Upper lobe of left lung (tissue), 6 donors: ENCODE data around the gene TMEM54. TPM values are rescaled to one million over a fixed set of nuclear protein-coding genes. Genes with fewer than 3 reads are reported as not detected.

ENCODE experiments used
- ATAC-seq, 2 donors: fragments of 200-7000 bp; cut with Tn5 transposase; one replicate each; pipeline ENCODE4 v1.9.1; 2022; ENCODE audit warnings: mild to moderate bottlenecking in 2 of 2, moderate library complexity in 2 of 2; ENCODE audit not compliant: low FRiP score in 2 of 2
- DNase-seq, 2 donors: peaks; one replicate each; pipeline ENCODE4 v3.0.0-alpha.2; 2019 to 2020
- H3K27ac ChIP-seq, 4 donors: fragments of 200-600 bp; sonication (generic); one replicate each; pipeline ENCODE4 v1.5.1; 2016 to 2019
- H3K27me3 ChIP-seq, 4 donors: fragments of 200-600 bp; sonication (generic); one replicate each; pipeline ENCODE4 v1.5.1; 2017 to 2019
- H3K36me3 ChIP-seq, 4 donors: fragments of 200-600 bp; sonication (generic); one replicate each; pipeline ENCODE4 v1.5.1; 2016 to 2019
- H3K4me1 ChIP-seq, 4 donors: fragments of 200-600 bp; sonication (generic); one replicate each; pipeline ENCODE4 v1.5.1; 2018 to 2019
- H3K4me3 ChIP-seq, 4 donors: fragments of 200-600 bp; sonication (generic); one replicate each; pipeline ENCODE4 v1.5.1; 2017 to 2019; ENCODE audit warnings: mild to moderate bottlenecking in 2 of 4, moderate library complexity in 1 of 4
- H3K9me3 ChIP-seq, 4 donors: fragments of 200-600 bp; sonication (generic); one replicate each; pipeline ENCODE4 v1.5.1; 2018 to 2019
- CTCF ChIP-seq, 6 experiments: fragments of 450-650 bp in 4 of 6; fragments of 200-600 bp in 2 of 6; sonication (generic) in 2 of 6; IDR thresholded peaks; one replicate each; pipeline ENCODE4 v1.5.1; 2016 to 2019; ENCODE audit warnings: antibody characterized with exemption in 6 of 6
- EP300 ChIP-seq, 4 donors: sonication (generic); formaldehyde crosslinking; IDR thresholded peaks; one replicate each; pipeline ENCODE4 v1.5.1; 2017; ENCODE audit warnings: antibody characterized with exemption in 4 of 4, control low read depth in 2 of 4
- POLR2A ChIP-seq, 4 donors: fragments of 450-650 bp; IDR thresholded peaks; one replicate each; pipeline ENCODE4 v1.5.1; 2016 to 2017; ENCODE audit warnings: antibody characterized with exemption in 4 of 4, mild to moderate bottlenecking in 2 of 4
- POLR2AphosphoS5 ChIP-seq, 2 donors: sonication (generic); formaldehyde crosslinking; IDR thresholded peaks; one replicate each; pipeline ENCODE4 v1.5.1; 2017; ENCODE audit warnings: antibody characterized with exemption in 2 of 2
- WGBS, 2 donors: methylation state at CpG; one replicate each; pipeline ENCODE4 v1.1.5; 2017 to 2018; 5-methylcytosine and 5-hydroxymethylcytosine counted together
- total RNA-seq, 6 donors: library from RNA; depleted of rRNA in 4 of 6; stranded (reverse); fragments of >200 nt in 4 of 6; gene quantifications; one replicate each; pipeline versions ENCODE4 v1.1.0 to v1.2.1, GENCODE V29; 2016 to 2021
- donor health status: DM: no; HTN: no; CAD: no; lungs with moderate emphysema.
- donor health status: DM: no; HTN: yes; CAD: no; lungs with severe emphysema.

TMEM54 gene
- total RNA-seq, 6 donors from 2014 or later = 37.7 to 94.1 (median 58.6) TPM

DNA sequence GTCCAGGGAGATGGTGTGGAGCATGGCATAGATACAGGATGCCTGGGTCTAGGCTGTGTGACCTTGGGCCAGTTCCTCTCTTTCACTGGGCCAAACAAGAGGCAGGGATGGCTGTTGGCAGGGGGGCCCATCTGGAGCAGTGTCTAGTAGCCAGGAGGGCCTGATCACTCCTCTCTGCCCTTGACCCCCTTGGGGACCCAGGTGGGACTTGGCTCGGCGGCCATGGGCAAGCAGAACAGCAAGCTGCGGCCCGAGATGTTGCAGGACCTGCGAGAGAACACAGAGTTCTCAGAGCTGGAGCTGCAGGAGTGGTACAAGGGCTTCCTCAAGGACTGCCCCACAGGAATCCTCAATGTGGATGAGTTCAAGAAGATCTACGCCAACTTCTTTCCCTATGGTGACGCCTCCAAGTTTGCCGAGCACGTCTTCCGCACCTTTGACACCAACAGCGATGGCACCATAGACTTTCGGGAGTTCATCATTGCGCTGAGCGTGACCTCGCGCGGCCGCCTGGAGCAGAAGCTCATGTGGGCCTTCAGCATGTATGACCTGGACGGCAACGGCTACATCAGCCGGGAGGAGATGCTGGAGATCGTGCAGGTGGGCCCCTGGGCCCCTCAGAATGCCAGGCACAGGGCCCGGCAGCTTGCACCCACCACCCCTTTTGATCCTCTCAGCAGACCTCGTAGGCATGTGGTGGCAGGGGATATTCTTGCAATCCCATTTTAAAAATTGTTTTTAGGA, 12.3 kb downstream of the TMEM54 start:
- DNase-seq (peak in 1 of 2 donors; percentile 62), ATAC-seq (no peak)
- no peak overlapping the region for H3K4me3 ChIP-seq
- H3K36me3 ChIP-seq = no peaks in the 10 kb centered on the region
- H3K4me1 ChIP-seq = peaks cover 17 to 29% (median 27%) of the 10 kb centered on the region in 4 donors
- no peaks in the 10 kb centered on the region for H3K9me3 ChIP-seq
- 90 to 94% methylated on average over 13 to 24 of the region's 24 CpGs for WGBS, 2 donors
- H3K27ac ChIP-seq = no peak overlapping the region
- TF ChIP-seq POLR2AphosphoS5 (IDR thresholded peaks at IDR 0.05) (no peak), EP300 (IDR thresholded peaks at IDR 0.05) (no peak), POLR2A (IDR thresholded peaks at IDR 0.05) (no peak), CTCF (IDR thresholded peaks at IDR 0.05) (no peak)
- peaks cover 0 to 49% (median 32%) of the 10 kb centered on the region in 4 donors for H3K27me3 ChIP-seq

- peaks cover 0 to 42% (median 26%) of the 10 kb centered on the region in 4 donors for H3K27me3 ChIP-seq
- ATAC-seq (no peak), DNase-seq (no peak)
- H3K4me1 ChIP-seq = peaks cover 10 to 22% (median 20%) of the 10 kb centered on the region in 4 donors
- H3K27ac ChIP-seq = no peak overlapping the region
- TF ChIP-seq POLR2A (IDR thresholded peaks at IDR 0.05) (no peak), EP300 (IDR thresholded peaks at IDR 0.05) (no peak), POLR2AphosphoS5 (IDR thresholded peaks at IDR 0.05) (no peak), CTCF (IDR thresholded peaks at IDR 0.05) (no peak)
- 74 to 90% methylated on average over 3 of the region's 3 CpGs for WGBS, 2 donors
- H3K9me3 ChIP-seq = no peaks in the 10 kb centered on the region
- H3K36me3 ChIP-seq = no peaks in the 10 kb centered on the region
- no peak overlapping the region for H3K4me3 ChIP-seq
These were observed 13.1 kb downstream of the TMEM54 start for GRCh38 chr1:32888134-32888533.

- ATAC-seq = no peak
- peaks cover 0 to 37% (median 21%) of the 10 kb centered on the region in 4 donors for H3K27me3 ChIP-seq
- 78 to 83% methylated on average over 12 of the region's 12 CpGs for whole genome bisulfite sequencing, 2 donors
These were observed 13.6 kb downstream of the TMEM54 start for GRCh38 chr1:32887623-32888022.

GRCh38 chr1:32886828-32887414, 14.3 kb downstream of the TMEM54 start:
- Histone ChIP-seq H3K9me3 (no peaks in the 10 kb centered on the region), H3K27ac (no peak overlapping the region), H3K27me3 (peaks cover 0 to 37% (median 21%) of the 10 kb centered on the region in 4 donors), H3K4me3 (peak overlapping the region in 1 of 4 donors; percentile 25), H3K36me3 (no peaks in the 10 kb centered on the region), H3K4me1 (peaks cover 6 to 16% (median 10%) of the 10 kb centered on the region in 4 donors)
- no peak for DNase-seq
- 56 to 64% methylated on average over 5 to 13 of the region's 19 CpGs for WGBS, 2 donors
- ATAC-seq = no peak
- TF ChIP-seq CTCF (IDR thresholded peaks at IDR 0.05) (no peak), EP300 (IDR thresholded peaks at IDR 0.05) (no peak), POLR2AphosphoS5 (IDR thresholded peaks at IDR 0.05) (no peak), POLR2A (IDR thresholded peaks at IDR 0.05) (no peak)

More at GRCh38 chr1:32887623-32888022, 13.6 kb downstream of the TMEM54 start:
- H3K9me3 ChIP-seq = no peaks in the 10 kb centered on the region
- DNase-seq = no peak
- no peak overlapping the region for H3K27ac ChIP-seq
- no peaks in the 10 kb centered on the region for H3K36me3 ChIP-seq
- no peak for TF ChIP-seq CTCF (IDR thresholded peaks at IDR 0.05)
- no peak for TF ChIP-seq EP300 (IDR thresholded peaks at IDR 0.05)
- no peak for TF ChIP-seq POLR2AphosphoS5 (IDR thresholded peaks at IDR 0.05)
- TF ChIP-seq POLR2A (IDR thresholded peaks at IDR 0.05) = no peak
- peaks cover 6 to 17% (median 15%) of the 10 kb centered on the region in 4 donors for H3K4me1 ChIP-seq
- no peak overlapping the region for H3K4me3 ChIP-seq
